GM21526 (cell line): ENCODE measurements around the gene HMGA1.
A peak's percentile ranks its signal among the peaks of the same experiment; 100 is the strongest.

Experiments
- ATAC-seq: cut with Tn5 transposase; IDR thresholded peaks from one replicate; pipeline ENCODE4 v1.9.1; 2021; ENCODE audit warnings: moderate library complexity; ENCODE audit not compliant: unreplicated experiment, low FRiP score

Gene HMGA1

GRCh38 chr6:34236443-34237315 is at the start of gene HMGA1:
Gene HMGA1 (plus strand): TSS chr6:34236873. CDS start chr6:34240781, 3,908 bp downstream.
- peak; percentile 47 for ATAC-seq

GRCh38 chr6:34189806-34190503 is 46.7 kb upstream of the HMGA1 start:
- no peak for ATAC-seq

- ATAC-seq, result no peak
Measured at GRCh38 chr6:34190504-34191122, 46.1 kb upstream of the HMGA1 start.

- ATAC-seq, result no peak
Measured at GRCh38 chr6:34194772-34195171, 41.9 kb upstream of the HMGA1 start.

GRCh38 chr6:34195726-34196115 is 41.0 kb upstream of the HMGA1 start:
- ATAC-seq, result no peak

- no peak for ATAC-seq
Measured at GRCh38 chr6:34196116-34196832, 40.4 kb upstream of the HMGA1 start.

GRCh38 chr6:34196833-34197195 is 39.9 kb upstream of the HMGA1 start:
- ATAC-seq, result no peak

- ATAC-seq, result no peak
Measured at GRCh38 chr6:34200340-34200971, 36.2 kb upstream of the HMGA1 start.

- no peak for ATAC-seq
Measured at GRCh38 chr6:34201455-34202107, 35.1 kb upstream of the HMGA1 start.

GRCh38 chr6:34202329-34203201 is 34.1 kb upstream of the HMGA1 start:
- no peak for ATAC-seq

GRCh38 chr6:34204693-34205092 is 32.0 kb upstream of the HMGA1 start:
- no peak for ATAC-seq

- ATAC-seq, result no peak
Measured at GRCh38 chr6:34205466-34205865, 31.2 kb upstream of the HMGA1 start.

- no peak for ATAC-seq
Measured at GRCh38 chr6:34205916-34206315, 30.8 kb upstream of the HMGA1 start.

- ATAC-seq, result no peak
Measured at GRCh38 chr6:34206726-34207125, 29.9 kb upstream of the HMGA1 start.

- ATAC-seq, result no peak
Measured at GRCh38 chr6:34207695-34208443, 28.8 kb upstream of the HMGA1 start.

GRCh38 chr6:34213772-34214171 is 22.9 kb upstream of the HMGA1 start:
- no peak for ATAC-seq

- no peak for ATAC-seq
Measured at GRCh38 chr6:34218691-34219090, 18.0 kb upstream of the HMGA1 start.

GRCh38 chr6:34223381-34223955 is 13.2 kb upstream of the HMGA1 start:
- peak; percentile 29 for ATAC-seq
